H9 (cell line): ENCODE results near the gene MAD1L1. TPM values are rescaled to one million over a fixed set of nuclear protein-coding genes. Genes with fewer than 3 reads are reported as not detected.

Experiments used
- DNase-seq: peaks from one replicate; pipeline ENCODE4 v3.0.0-alpha.2; 2017
- H2AFZ ChIP-seq: one replicate; pipeline ENCODE4 v1.6.1; 2013; ENCODE audit warnings: mild to moderate bottlenecking, low read length, control low read depth, moderate library complexity
- H2AK5ac ChIP-seq: 2 replicates; pipeline ENCODE4 v1.6.1; 2013; ENCODE audit warnings: low read length, control low read depth, mixed read lengths; ENCODE audit not compliant: insufficient read length
- H2BK120ac ChIP-seq: one replicate; pipeline ENCODE4 v1.6.1; 2013; ENCODE audit warnings: low read depth, mild to moderate bottlenecking, low read length, control low read depth, inconsistent platforms; ENCODE audit not compliant: poor library complexity, severe bottlenecking
- H2BK12ac ChIP-seq: 2 replicates; pipeline ENCODE4 v1.6.1; 2013; ENCODE audit warnings: low read length, control low read depth, mixed read lengths, low read depth; ENCODE audit not compliant: insufficient read length
- H2BK15ac ChIP-seq: 2 replicates; pipeline ENCODE4 v1.6.1; 2013; ENCODE audit warnings: low read depth, low read length, control low read depth
- H2BK20ac ChIP-seq: one replicate; pipeline ENCODE4 v1.6.1; 2013; ENCODE audit warnings: low read depth, mild to moderate bottlenecking, low read length, control low read depth, inconsistent platforms; ENCODE audit not compliant: poor library complexity, severe bottlenecking
- H2BK5ac ChIP-seq: 2 replicates; pipeline ENCODE4 v1.6.1; 2013; ENCODE audit warnings: low read length, control low read depth, mixed read lengths; ENCODE audit not compliant: insufficient read length
- H3K14ac ChIP-seq: 2 replicates; pipeline ENCODE4 v1.6.1; 2013; ENCODE audit warnings: low read length, control low read depth; ENCODE audit not compliant: insufficient read depth
- H3K18ac ChIP-seq: 2 replicates; pipeline ENCODE4 v1.6.1; 2013; ENCODE audit warnings: low read depth, mild to moderate bottlenecking, mixed read lengths, low read length, control low read depth; ENCODE audit not compliant: insufficient read length
- H3K23ac ChIP-seq: 2 replicates; pipeline ENCODE4 v1.6.1; 2013; ENCODE audit warnings: low read length, control low read depth, mixed read lengths, low read depth; ENCODE audit not compliant: insufficient read length
- H3K23me2 ChIP-seq: 2 replicates; pipeline ENCODE4 v1.6.1; 2013; ENCODE audit warnings: low read depth, mild to moderate bottlenecking, mixed read lengths, low read length, control low read depth; ENCODE audit not compliant: insufficient read length, poor library complexity, severe bottlenecking
- H3K27ac ChIP-seq: 2 replicates; pipeline ENCODE4 v1.5.1; 2013; ENCODE audit warnings: low read length, control low read depth, mixed read lengths, low read depth; ENCODE audit not compliant: insufficient read length
- H3K27me3 ChIP-seq: 2 replicates; pipeline ENCODE4 v1.6.1; 2013; ENCODE audit warnings: low read length, control low read depth, inconsistent platforms; ENCODE audit not compliant: insufficient read depth
- H3K4ac ChIP-seq: 2 replicates; pipeline ENCODE4 v1.6.1; 2013; ENCODE audit warnings: low read depth, mild to moderate bottlenecking, control low read depth, inconsistent platforms, low read length, moderate library complexity
- H3K4me1 ChIP-seq: 2 replicates; pipeline ENCODE4 v1.6.1; 2013; ENCODE audit warnings: low read length, control low read depth, inconsistent platforms; ENCODE audit not compliant: insufficient read depth
- H3K4me2 ChIP-seq: 2 replicates; pipeline ENCODE4 v1.6.1; 2013; ENCODE audit warnings: low read length, control low read depth, mixed read lengths; ENCODE audit not compliant: insufficient read length, insufficient read depth
- H3K56ac ChIP-seq: 2 replicates; pipeline ENCODE4 v1.6.1; 2013; ENCODE audit warnings: low read depth, mild to moderate bottlenecking, mixed read lengths, low read length, control low read depth; ENCODE audit not compliant: insufficient read length
- H3K79me1 ChIP-seq: 2 replicates; pipeline ENCODE4 v1.6.1; 2013; ENCODE audit warnings: low read depth, mild to moderate bottlenecking, moderate library complexity, low read length, control low read depth, inconsistent platforms; ENCODE audit not compliant: insufficient read depth, poor library complexity, severe bottlenecking
- H3K79me2 ChIP-seq: 2 replicates; pipeline ENCODE4 v1.6.1; 2013; ENCODE audit warnings: low read length, control low read depth, inconsistent platforms; ENCODE audit not compliant: insufficient read depth
- H3K9ac ChIP-seq: 2 replicates; pipeline ENCODE4 v1.6.1; 2013; ENCODE audit warnings: low read length, control low read depth, mixed read lengths; ENCODE audit not compliant: insufficient read length; ENCODE audit errors: extremely low read depth
- H3K9me3 ChIP-seq: one replicate; pipeline ENCODE4 v1.6.1; 2013; ENCODE audit warnings: low read depth, low read length, inconsistent platforms; ENCODE audit not compliant: control insufficient read depth
- H3T11ph ChIP-seq: one replicate; pipeline ENCODE4 v1.6.1; 2013; ENCODE audit warnings: mild to moderate bottlenecking, low read length, control low read depth, inconsistent platforms
- H4K20me1 ChIP-seq: one replicate; pipeline ENCODE4 v1.6.1; 2013; ENCODE audit not compliant: control insufficient read depth, insufficient read length, insufficient read depth
- H4K5ac ChIP-seq: 2 replicates; pipeline ENCODE4 v1.6.1; 2013; ENCODE audit warnings: low read depth, mild to moderate bottlenecking, mixed read lengths, low read length, control low read depth; ENCODE audit not compliant: insufficient read length
- H4K8ac ChIP-seq: replicated peaks from 2 replicates; pipeline ENCODE4 v1.6.1; 2013; ENCODE audit warnings: low read length, control low read depth, mixed read lengths, low read depth; ENCODE audit not compliant: insufficient read length
- H4K91ac ChIP-seq: 2 replicates; pipeline ENCODE4 v1.6.1; 2013; ENCODE audit warnings: low read depth, mild to moderate bottlenecking, moderate library complexity, mixed read lengths, low read length, control low read depth; ENCODE audit not compliant: insufficient read length
- H3K27ac Mint-ChIP-seq, 3 experiments: 2 replicates in 2 of 3; 3 replicates in 1 of 3; pipeline ENCODE4 v1.8.0; 2020 to 2021; ENCODE audit warnings: mixed read lengths in 3 of 3, mild to moderate bottlenecking in 1 of 3, moderate library complexity in 1 of 3
- H3K27me3 Mint-ChIP-seq: 2 replicates; pipeline ENCODE4 v1.8.0; 2021; ENCODE audit warnings: low read depth, mild to moderate bottlenecking, moderate library complexity, mixed read lengths
- H3K36me3 Mint-ChIP-seq, 3 experiments: 2 replicates in 2 of 3; 3 replicates in 1 of 3; pipeline ENCODE4 v1.8.0; 2020 to 2021; ENCODE audit warnings: low read depth in 3 of 3, mixed read lengths in 3 of 3; ENCODE audit not compliant: insufficient read depth in 1 of 3
- H3K4me1 Mint-ChIP-seq, 2 experiments: 2 replicates each; pipeline ENCODE4 v1.8.0; 2020; ENCODE audit warnings: mixed read lengths in 2 of 2
- H3K4me3 Mint-ChIP-seq, 2 experiments: 2 replicates in 1 of 2; 3 replicates in 1 of 2; pipeline ENCODE4 v1.8.0; 2020 to 2021; ENCODE audit warnings: mild to moderate bottlenecking in 2 of 2, mixed read lengths in 2 of 2, moderate library complexity in 1 of 2
- H3K9me3 Mint-ChIP-seq, 2 experiments: 2 replicates in 1 of 2; 3 replicates in 1 of 2; pipeline ENCODE4 v1.8.0; 2020; ENCODE audit warnings: mild to moderate bottlenecking in 2 of 2, mixed read lengths in 2 of 2, moderate library complexity in 1 of 2
- WGBS: extraction: QIAGEN DNeasy Blood & Tissue Kit; methylation state at CpG from one replicate; pipeline ENCODE4 v1.1.7; 2013; ENCODE audit warnings: missing lambda C conversion rate, low lambda C conversion rate, mixed read lengths; ENCODE audit not compliant: insufficient read length; ENCODE audit errors: extremely low coverage; 5-methylcytosine and 5-hydroxymethylcytosine counted together
- total RNA-seq: library from RNA; stranded (reverse); gene quantifications from 2 replicates; pipeline ENCODE4 v1.2.1, GENCODE V29; 2021
- TF ChIP-seq, protein P1 (sequence below): fragments of 200-600 bp; sonication (generic); conservative IDR thresholded peaks from 3 replicates; pipeline ENCODE4 v1.8.0; 2021; ENCODE audit warnings: antibody characterized with exemption, mild to moderate bottlenecking

The MAD1L1 gene
- total RNA-seq, 1 experiment from 2014 or later: 39.0 TPM

DNA sequence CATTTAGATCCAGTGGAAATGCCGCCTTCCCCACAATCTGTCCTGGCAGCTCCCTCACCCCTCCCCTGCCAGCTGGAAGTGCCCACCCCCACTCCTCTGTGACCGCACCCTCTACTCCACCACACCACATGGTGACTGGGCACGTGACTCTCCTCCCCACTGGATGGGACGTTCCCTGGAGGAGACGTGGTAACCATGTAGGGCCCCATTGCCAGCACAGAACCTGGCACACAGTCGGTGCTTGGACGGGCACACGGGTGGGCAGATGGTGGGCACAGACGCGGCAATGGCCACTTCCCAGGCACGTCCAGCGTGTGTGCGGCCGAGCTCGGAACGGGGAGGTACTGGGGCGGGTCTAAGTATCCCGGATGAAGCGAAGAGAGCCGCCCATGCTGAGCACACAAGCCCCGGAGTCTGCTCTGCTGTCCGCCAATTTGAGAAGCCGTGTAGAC lies 245.6 kb downstream of the MAD1L1 start:
- Histone ChIP-seq H3K23ac (no peak overlapping the region), H3K9ac (no peak overlapping the region), H3K4me2 (no peak overlapping the region), H3K56ac (no peak overlapping the region), H4K91ac (no peak overlapping the region), H2BK12ac (no peak overlapping the region), H3T11ph (no peak overlapping the region), H2AK5ac (no peak overlapping the region), H2BK5ac (no peak overlapping the region), H3K79me1 (no peaks in the 10 kb centered on the region), H2BK20ac (no peak overlapping the region), H3K9me3 (no peaks in the 10 kb centered on the region), H2BK120ac (no peak overlapping the region), H3K27me3 (no peaks in the 10 kb centered on the region), H3K4me1 (no peaks in the 10 kb centered on the region), H3K14ac (no peak overlapping the region; the same call in 1 of the 2 replicates), H3K18ac (no peak overlapping the region), H4K5ac (no peak overlapping the region), H3K23me2 (no peaks in the 10 kb centered on the region), H3K79me2 (no peaks in the 10 kb centered on the region), H4K8ac (no peak overlapping the region), H3K27ac (no peak overlapping the region), H2BK15ac (no peak overlapping the region), H2AFZ (no peak overlapping the region), H4K20me1 (no peaks in the 10 kb centered on the region), H3K4ac (no peak overlapping the region)
- TF ChIP-seq, protein P1, sequence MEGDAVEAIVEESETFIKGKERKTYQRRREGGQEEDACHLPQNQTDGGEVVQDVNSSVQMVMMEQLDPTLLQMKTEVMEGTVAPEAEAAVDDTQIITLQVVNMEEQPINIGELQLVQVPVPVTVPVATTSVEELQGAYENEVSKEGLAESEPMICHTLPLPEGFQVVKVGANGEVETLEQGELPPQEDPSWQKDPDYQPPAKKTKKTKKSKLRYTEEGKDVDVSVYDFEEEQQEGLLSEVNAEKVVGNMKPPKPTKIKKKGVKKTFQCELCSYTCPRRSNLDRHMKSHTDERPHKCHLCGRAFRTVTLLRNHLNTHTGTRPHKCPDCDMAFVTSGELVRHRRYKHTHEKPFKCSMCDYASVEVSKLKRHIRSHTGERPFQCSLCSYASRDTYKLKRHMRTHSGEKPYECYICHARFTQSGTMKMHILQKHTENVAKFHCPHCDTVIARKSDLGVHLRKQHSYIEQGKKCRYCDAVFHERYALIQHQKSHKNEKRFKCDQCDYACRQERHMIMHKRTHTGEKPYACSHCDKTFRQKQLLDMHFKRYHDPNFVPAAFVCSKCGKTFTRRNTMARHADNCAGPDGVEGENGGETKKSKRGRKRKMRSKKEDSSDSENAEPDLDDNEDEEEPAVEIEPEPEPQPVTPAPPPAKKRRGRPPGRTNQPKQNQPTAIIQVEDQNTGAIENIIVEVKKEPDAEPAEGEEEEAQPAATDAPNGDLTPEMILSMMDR: no peak
- H3K4me1 Mint-ChIP-seq: peaks cover 8 to 9% of the 10 kb centered on the region in 2 experiments
- H3K27me3 Mint-ChIP-seq: no peaks in the 10 kb centered on the region
- H3K36me3 Mint-ChIP-seq: 0 out of 7 replicates have a peak, but pooled peaks cover 0 to 5% (median 0%) of the 10 kb centered on the region in 3 experiments
- DNase-seq: no peak
- H3K27ac Mint-ChIP-seq: peak overlapping the region in 1 of 3 experiments; percentile 75; a peak in 2 of 7 replicates
- H3K4me3 Mint-ChIP-seq: no peak overlapping the region
- WGBS: no CpG with 5 or more reads among the region's 23 CpGs
- H3K9me3 Mint-ChIP-seq: no peaks in the 10 kb centered on the region
